ENCODE results near the gene SYNE2. TPM values are rescaled to one million over a fixed set of nuclear protein-coding genes. Genes with fewer than 3 reads are reported as not detected.

The SYNE2 gene
- total and polyA plus RNA-seq, 4 donors: 14.7 to 197 (median 99.1) TPM

GRCh38 chr14:63896278-63896720 is 43.5 kb downstream of the SYNE2 start:
- DNase-seq (peak in 1 of 2 donors; percentile 70), ATAC-seq (ENCODE audit: low FRiP score) (peak; percentile 63)
- Histone ChIP-seq H3K36me3 (ENCODE audit: control insufficient read depth in 1 of 2, insufficient read depth in 2 of 2, low read length in 1 of 2) (no peaks in the 10 kb centered on the region), H3K4me3 (ENCODE audit: low read length in 2 of 2) (no peak overlapping the region), H3K27ac (ENCODE audit: low read depth in 1 of 2, low read length in 2 of 2) (peak overlapping the region in 1 of 2 donors; percentile 51), H3K27me3 (ENCODE audit: control insufficient read depth in 1 of 2, insufficient read depth in 2 of 2, low read length in 1 of 2) (no peaks in the 10 kb centered on the region), H3K9me3 (ENCODE audit: control insufficient read depth, low read length) (no peaks in the 10 kb centered on the region), H3K4me1 (ENCODE audit: control insufficient read depth in 1 of 2, insufficient read depth in 2 of 2, low read length in 2 of 2) (peaks cover 3 to 4% of the 10 kb centered on the region in 2 donors)
- WGBS, 2 donors: 3 to 4% methylated on average over 4 of the region's 4 CpGs
- intact Hi-C loops (cut with DNase I): no loop called here

- peaks cover 3% of the 10 kb centered on the region in 2 donors for H3K4me1 ChIP-seq (ENCODE audit: control insufficient read depth in 1 of 2, insufficient read depth in 2 of 2, low read length in 2 of 2)
- H3K27me3 ChIP-seq (ENCODE audit: control insufficient read depth in 1 of 2, insufficient read depth in 2 of 2, low read length in 1 of 2): no peaks in the 10 kb centered on the region
- intact Hi-C loops (cut with DNase I): no loop called here
- no peaks in the 10 kb centered on the region for H3K36me3 ChIP-seq (ENCODE audit: control insufficient read depth in 1 of 2, insufficient read depth in 2 of 2, low read length in 1 of 2)
- no peak overlapping the region for H3K4me3 ChIP-seq (ENCODE audit: low read length in 2 of 2)
- no peaks in the 10 kb centered on the region for H3K9me3 ChIP-seq (ENCODE audit: control insufficient read depth, low read length)
- ATAC-seq (ENCODE audit: low FRiP score) (no peak), DNase-seq (no peak)
- 52 to 64% methylated on average over 4 of the region's 4 CpGs for WGBS, 2 donors
- H3K27ac ChIP-seq (ENCODE audit: low read depth in 1 of 2, low read length in 2 of 2): no peak overlapping the region
These were observed 44.9 kb downstream of the SYNE2 start for GRCh38 chr14:63897721-63898163.

DNA sequence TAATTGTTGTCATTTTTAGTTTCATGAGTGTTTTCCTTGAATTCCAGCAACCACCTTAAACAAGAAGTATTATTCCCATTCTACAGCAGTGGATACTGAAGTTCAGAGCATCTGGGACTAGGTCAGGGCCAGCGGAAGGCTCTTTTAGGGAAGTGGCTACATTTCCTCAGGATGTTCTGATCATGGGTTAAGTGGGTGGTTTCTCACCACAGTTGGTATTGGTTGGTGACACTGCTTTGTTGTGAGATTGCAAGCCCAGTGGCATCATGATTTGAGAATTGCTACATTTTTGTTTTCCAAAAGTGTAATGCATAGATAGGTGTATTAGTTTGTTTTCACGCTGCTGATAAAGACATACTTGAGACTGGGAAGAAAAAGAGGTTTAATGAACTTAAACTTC is 47.1 kb downstream of the SYNE2 start:
- DNase-seq: no peak
- no peak overlapping the region for H3K4me3 ChIP-seq (ENCODE audit: low read length in 2 of 2)
- intact Hi-C loops (cut with DNase I): no loop called here
- no peak for ATAC-seq (ENCODE audit: low FRiP score)
- no peaks in the 10 kb centered on the region for H3K27me3 ChIP-seq (ENCODE audit: control insufficient read depth in 1 of 2, insufficient read depth in 2 of 2, low read length in 1 of 2)
- H3K4me1 ChIP-seq (ENCODE audit: control insufficient read depth in 1 of 2, insufficient read depth in 2 of 2, low read length in 2 of 2): no peaks in the 10 kb centered on the region
- WGBS, 2 donors: 95 to 96% methylated on average over 2 of the region's 2 CpGs
- no peaks in the 10 kb centered on the region for H3K36me3 ChIP-seq (ENCODE audit: control insufficient read depth in 1 of 2, insufficient read depth in 2 of 2, low read length in 1 of 2)
- H3K27ac ChIP-seq (ENCODE audit: low read depth in 1 of 2, low read length in 2 of 2): no peak overlapping the region
- H3K9me3 ChIP-seq (ENCODE audit: control insufficient read depth, low read length): no peaks in the 10 kb centered on the region

DNA sequence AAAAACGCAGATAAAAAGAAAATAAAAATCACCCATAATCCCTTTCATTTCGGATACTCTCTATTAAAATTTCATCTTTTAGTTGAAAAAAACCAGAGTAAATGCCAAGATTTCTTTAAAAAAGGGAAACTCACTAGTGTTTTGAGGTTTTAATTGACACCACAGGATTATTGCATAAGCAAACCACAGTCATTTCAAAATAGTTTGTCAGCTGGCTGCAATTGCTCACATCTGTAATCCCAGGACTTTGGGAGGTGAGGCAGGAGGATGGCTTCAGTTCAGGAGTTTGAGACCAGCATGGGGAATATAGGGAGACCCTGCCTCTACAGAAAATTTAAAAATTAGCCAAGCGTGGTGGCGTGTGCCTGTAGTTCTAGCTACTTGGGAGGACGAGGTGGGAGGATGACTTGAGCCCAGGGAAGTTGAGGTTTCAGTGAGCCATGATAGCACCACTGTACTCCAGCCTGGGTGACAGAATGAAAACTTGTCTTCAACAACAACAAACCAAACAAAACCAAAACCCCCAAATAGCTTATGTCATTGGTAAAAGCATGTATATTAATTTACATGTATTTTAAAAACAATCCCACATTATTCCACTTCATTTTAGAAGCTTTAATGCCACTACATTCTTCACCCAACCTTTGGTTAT is 48.8 kb downstream of the SYNE2 start:
- ATAC-seq (ENCODE audit: low FRiP score): no peak
- 95 to 96% methylated on average over 5 of the region's 5 CpGs for WGBS, 2 donors

DNA sequence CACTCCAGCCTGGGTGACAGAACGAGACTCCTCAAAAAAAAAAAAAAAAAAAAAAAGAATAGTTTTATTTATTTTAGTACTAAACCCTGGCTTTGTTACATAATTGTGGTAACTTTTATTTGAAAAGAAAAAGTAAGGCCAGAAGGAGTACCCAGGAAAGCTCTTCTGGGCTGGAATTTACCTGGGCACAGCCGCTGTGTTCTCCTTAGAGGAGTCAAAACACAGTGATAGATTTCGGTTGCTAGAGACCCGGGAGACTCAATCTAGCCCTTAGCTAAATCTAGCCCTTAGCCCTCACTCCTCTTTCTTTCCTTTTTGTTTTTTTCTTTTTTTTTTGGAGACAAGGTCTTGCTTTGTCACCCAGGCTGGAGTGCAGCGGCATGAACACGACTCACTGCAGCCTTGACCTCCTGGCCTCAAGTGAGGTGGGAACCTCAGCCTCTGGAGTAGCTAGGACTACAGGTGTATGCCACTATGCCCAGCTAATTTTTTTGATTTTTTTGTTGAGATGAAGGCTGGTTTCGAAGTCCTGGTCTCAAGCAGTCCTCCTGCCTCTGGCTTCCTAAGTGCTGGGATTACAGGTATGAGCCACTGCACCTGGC is 49.7 kb downstream of the SYNE2 start:
- no peaks in the 10 kb centered on the region for H3K36me3 ChIP-seq (ENCODE audit: control insufficient read depth in 1 of 2, insufficient read depth in 2 of 2, low read length in 1 of 2)
- H3K9me3 ChIP-seq (ENCODE audit: control insufficient read depth, low read length): no peaks in the 10 kb centered on the region
- H3K4me3 ChIP-seq (ENCODE audit: low read length in 2 of 2): no peak overlapping the region
- WGBS, 2 donors: 88 to 94% methylated on average over 7 of the region's 7 CpGs
- DNase-seq: no peak
- no peaks in the 10 kb centered on the region for H3K27me3 ChIP-seq (ENCODE audit: control insufficient read depth in 1 of 2, insufficient read depth in 2 of 2, low read length in 1 of 2)
- no peak overlapping the region for H3K27ac ChIP-seq (ENCODE audit: low read depth in 1 of 2, low read length in 2 of 2)
- no peaks in the 10 kb centered on the region for H3K4me1 ChIP-seq (ENCODE audit: control insufficient read depth in 1 of 2, insufficient read depth in 2 of 2, low read length in 2 of 2)
- intact Hi-C loops (cut with DNase I): no loop called here
- no peak for ATAC-seq (ENCODE audit: low FRiP score)

More for the DNA sequence above, 48.8 kb downstream of the SYNE2 start:
- DNase-seq: no peak
- H3K4me3 ChIP-seq (ENCODE audit: low read length in 2 of 2): no peak overlapping the region
- no peaks in the 10 kb centered on the region for H3K9me3 ChIP-seq (ENCODE audit: control insufficient read depth, low read length)
- H3K27me3 ChIP-seq (ENCODE audit: control insufficient read depth in 1 of 2, insufficient read depth in 2 of 2, low read length in 1 of 2): no peaks in the 10 kb centered on the region
- H3K4me1 ChIP-seq (ENCODE audit: control insufficient read depth in 1 of 2, insufficient read depth in 2 of 2, low read length in 2 of 2): no peaks in the 10 kb centered on the region
- H3K27ac ChIP-seq (ENCODE audit: low read depth in 1 of 2, low read length in 2 of 2): no peak overlapping the region
- H3K36me3 ChIP-seq (ENCODE audit: control insufficient read depth in 1 of 2, insufficient read depth in 2 of 2, low read length in 1 of 2): no peaks in the 10 kb centered on the region
- intact Hi-C loops (cut with DNase I): no loop called here

DNA sequence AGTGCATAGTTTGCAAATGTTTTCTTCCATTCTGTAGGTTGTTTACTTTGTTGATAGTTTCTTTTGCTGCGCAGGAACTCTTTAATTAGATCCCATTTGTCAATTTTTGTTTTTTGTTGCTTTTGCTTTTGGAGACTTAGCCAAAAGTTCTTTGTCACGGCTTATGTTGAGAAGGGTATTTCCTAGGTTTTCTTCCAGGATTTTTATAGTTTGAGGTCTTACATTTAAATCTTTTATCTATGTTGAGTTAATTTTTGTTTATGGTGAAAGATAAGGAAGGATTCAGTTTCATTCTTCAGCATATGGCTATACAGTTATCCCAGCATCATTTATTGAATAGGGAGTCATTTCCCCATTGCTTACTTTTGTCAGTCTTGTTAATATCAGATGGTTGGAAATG is 51.9 kb downstream of the SYNE2 start:
- 85 to 86% methylated on average over 2 of the region's 2 CpGs for WGBS, 2 donors
- no peaks in the 10 kb centered on the region for H3K27me3 ChIP-seq (ENCODE audit: control insufficient read depth in 1 of 2, insufficient read depth in 2 of 2, low read length in 1 of 2)
- H3K27ac ChIP-seq (ENCODE audit: low read depth in 1 of 2, low read length in 2 of 2): no peak overlapping the region
- H3K9me3 ChIP-seq (ENCODE audit: control insufficient read depth, low read length): no peaks in the 10 kb centered on the region
- DNase-seq (no peak), ATAC-seq (ENCODE audit: low FRiP score) (no peak)
- intact Hi-C loops (cut with DNase I): no loop called here
- H3K36me3 ChIP-seq (ENCODE audit: control insufficient read depth in 1 of 2, insufficient read depth in 2 of 2, low read length in 1 of 2): no peaks in the 10 kb centered on the region
- no peak overlapping the region for H3K4me3 ChIP-seq (ENCODE audit: low read length in 2 of 2)
- H3K4me1 ChIP-seq (ENCODE audit: control insufficient read depth in 1 of 2, insufficient read depth in 2 of 2, low read length in 2 of 2): peaks cover 0 to 3% of the 10 kb centered on the region in 2 donors

GRCh38 chr14:63905370-63905769 is 52.6 kb downstream of the SYNE2 start:
- Histone ChIP-seq H3K27ac (ENCODE audit: low read depth in 1 of 2, low read length in 2 of 2) (no peak overlapping the region), H3K9me3 (ENCODE audit: control insufficient read depth, low read length) (no peaks in the 10 kb centered on the region), H3K4me3 (ENCODE audit: low read length in 2 of 2) (no peak overlapping the region), H3K27me3 (ENCODE audit: control insufficient read depth in 1 of 2, insufficient read depth in 2 of 2, low read length in 1 of 2) (no peaks in the 10 kb centered on the region), H3K36me3 (ENCODE audit: control insufficient read depth in 1 of 2, insufficient read depth in 2 of 2, low read length in 1 of 2) (no peaks in the 10 kb centered on the region), H3K4me1 (ENCODE audit: control insufficient read depth in 1 of 2, insufficient read depth in 2 of 2, low read length in 2 of 2) (peaks cover 0 to 3% of the 10 kb centered on the region in 2 donors)
- no peak for ATAC-seq (ENCODE audit: low FRiP score)
- 88 to 89% methylated on average over 2 of the region's 2 CpGs for WGBS, 2 donors
- intact Hi-C loops (cut with DNase I): no loop called here
- no peak for DNase-seq

DNA sequence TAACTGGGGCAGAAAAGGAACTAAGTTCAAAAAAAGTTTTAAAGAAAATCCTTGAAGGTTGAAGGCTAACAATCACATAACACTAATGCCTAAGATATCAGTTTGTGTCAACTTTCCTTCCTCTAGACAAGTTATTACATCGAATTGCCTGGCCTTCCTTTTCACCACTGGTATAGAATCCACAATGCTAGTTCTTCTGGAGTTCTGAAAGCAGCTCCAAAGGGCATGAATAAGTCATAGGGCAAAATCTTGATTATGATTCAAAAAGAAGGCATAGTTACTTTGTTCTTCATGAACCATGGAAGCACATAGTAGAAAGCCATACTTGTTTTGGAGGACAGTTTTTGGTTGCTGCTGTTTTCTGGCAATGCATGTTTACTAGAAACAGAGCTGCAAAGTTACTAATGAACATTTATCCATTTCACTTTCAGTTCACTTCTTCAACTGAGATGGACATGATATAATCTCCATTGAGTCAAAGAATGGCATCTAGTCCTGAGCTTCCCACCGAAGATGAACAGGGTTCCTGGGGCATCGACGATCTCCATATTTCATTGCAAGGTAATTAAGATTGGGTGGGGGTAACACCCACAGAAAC is 56.0 kb downstream of the SYNE2 start:
- intact Hi-C loops (cut with DNase I): no loop called here
- H3K4me1 ChIP-seq (ENCODE audit: control insufficient read depth in 1 of 2, insufficient read depth in 2 of 2, low read length in 2 of 2): peaks cover 3 to 6% of the 10 kb centered on the region in 2 donors
- WGBS, 2 donors: 65 to 69% methylated on average over 4 of the region's 4 CpGs
- no peak for DNase-seq
- no peaks in the 10 kb centered on the region for H3K27me3 ChIP-seq (ENCODE audit: control insufficient read depth in 1 of 2, insufficient read depth in 2 of 2, low read length in 1 of 2)
- no peaks in the 10 kb centered on the region for H3K9me3 ChIP-seq (ENCODE audit: control insufficient read depth, low read length)
- ATAC-seq (ENCODE audit: low FRiP score): no peak
- H3K4me3 ChIP-seq (ENCODE audit: low read length in 2 of 2): peak overlapping the region; percentile 26 to 41
- no peak overlapping the region for H3K27ac ChIP-seq (ENCODE audit: low read depth in 1 of 2, low read length in 2 of 2)
- H3K36me3 ChIP-seq (ENCODE audit: control insufficient read depth in 1 of 2, insufficient read depth in 2 of 2, low read length in 1 of 2): no peaks in the 10 kb centered on the region

- DNase-seq: no peak
- Histone ChIP-seq H3K27me3 (ENCODE audit: control insufficient read depth in 1 of 2, insufficient read depth in 2 of 2, low read length in 1 of 2) (no peaks in the 10 kb centered on the region), H3K4me3 (ENCODE audit: low read length in 2 of 2) (no peak overlapping the region), H3K36me3 (ENCODE audit: control insufficient read depth in 1 of 2, insufficient read depth in 2 of 2, low read length in 1 of 2) (no peaks in the 10 kb centered on the region), H3K4me1 (ENCODE audit: control insufficient read depth in 1 of 2, insufficient read depth in 2 of 2, low read length in 2 of 2) (peaks cover 3 to 6% of the 10 kb centered on the region in 2 donors), H3K27ac (ENCODE audit: low read depth in 1 of 2, low read length in 2 of 2) (no peak overlapping the region), H3K9me3 (ENCODE audit: control insufficient read depth, low read length) (no peaks in the 10 kb centered on the region)
- intact Hi-C loops (cut with DNase I): no loop called here
- ATAC-seq (ENCODE audit: low FRiP score): no peak
These were observed 57.2 kb downstream of the SYNE2 start for GRCh38 chr14:63909984-63910383.

All from aorta (tissue), 5 donors.